PC-3 (cell line): ENCODE results near the gene GP5. TPM values are rescaled to one million over a fixed set of nuclear protein-coding genes. Genes with fewer than 3 reads are reported as not detected.

Source experiments
- ATAC-seq: fragments of 200-7000 bp; cut with Tn5 transposase; 2 replicates; pipeline ENCODE4 v1.9.1; 2020; ENCODE audit warnings: mild to moderate bottlenecking, moderate library complexity
- BruUV-seq: library from RNA; stranded (reverse); fragments of 400-500 nt; replicated peaks from 2 replicates; lab custom pipeline; 2021; lab: Mats Ljungman, UMichigan
- CTCF ChIA-PET: fragments of 300-600 bp; sonication (Branson Sonifier 250); formaldehyde crosslinking; loops from one replicate; lab custom pipeline; 2022; ENCODE audit warnings: antibody characterized with exemption; lab: Charles Lee
- POLR2A ChIA-PET: fragments of 300-600 bp; sonication (Branson Sonifier 250); formaldehyde crosslinking; loops from one replicate; lab custom pipeline; 2022; ENCODE audit warnings: antibody characterized with exemption; ENCODE audit not compliant: unreplicated experiment; lab: Charles Lee
- DNase-seq: peaks from one replicate; pipeline ENCODE4 v3.0.0-alpha.2; 2015
- H2AFZ ChIP-seq: fragments of 300-600 bp; sonication (generic); 2 replicates; pipeline ENCODE4 v1.6.0; 2016; ENCODE audit warnings: antibody characterized with exemption, low read length
- H3F3A ChIP-seq: fragments of 300-600 bp; sonication (generic); one replicate; pipeline ENCODE4 v1.6.0; 2017; ENCODE audit warnings: antibody characterized with exemption, low read length, control low read depth, mild to moderate bottlenecking; ENCODE audit not compliant: unreplicated experiment
- H3K27ac ChIP-seq: fragments of 300-600 bp; sonication (generic); 2 replicates; pipeline ENCODE4 v1.5.1; 2016; ENCODE audit warnings: mild to moderate bottlenecking, low read length
- H3K27me3 ChIP-seq: fragments of 300-600 bp; sonication (generic); 2 replicates; pipeline ENCODE4 v1.6.1; 2016; ENCODE audit warnings: low read length, mixed read lengths
- H3K36me3 ChIP-seq: fragments of 300-600 bp; sonication (generic); 2 replicates; pipeline ENCODE4 v1.6.1; 2016; ENCODE audit warnings: low read depth, mixed run types, low read length, mixed read lengths
- H3K4me1 ChIP-seq: fragments of 300-600 bp; sonication (generic); 2 replicates; pipeline ENCODE4 v1.5.1; 2016; ENCODE audit warnings: low read length; ENCODE audit not compliant: insufficient read depth
- H3K4me2 ChIP-seq: fragments of 300-600 bp; sonication (generic); 2 replicates; pipeline ENCODE4 v1.6.0; 2016; ENCODE audit warnings: low read length
- H3K4me3 ChIP-seq: fragments of 300-600 bp; sonication (generic); 2 replicates; pipeline ENCODE4 v1.5.1; 2016; ENCODE audit warnings: mild to moderate bottlenecking, low read length, mixed read lengths
- H3K79me2 ChIP-seq: fragments of 300-600 bp; sonication (generic); 2 replicates; pipeline ENCODE4 v1.6.1; 2017; ENCODE audit warnings: low read length, mixed read lengths
- H3K9ac ChIP-seq: fragments of 300-600 bp; sonication (generic); 2 replicates; pipeline ENCODE4 v1.6.0; 2016; ENCODE audit warnings: mild to moderate bottlenecking, low read length
- H3K9me2 ChIP-seq: fragments of 300-600 bp; sonication (generic); replicated peaks from 2 replicates; pipeline ENCODE4 v1.6.1; 2016; ENCODE audit warnings: mixed run types, low read length, mixed read lengths
- H3K9me3 ChIP-seq: fragments of 300-600 bp; sonication (generic); 2 replicates; pipeline ENCODE4 v1.6.1; 2016; ENCODE audit warnings: low read length, mixed read lengths
- H4K20me1 ChIP-seq: fragments of 300-600 bp; sonication (generic); 2 replicates; pipeline ENCODE4 v1.6.1; 2016; ENCODE audit warnings: low read length, mixed read lengths
- CTCF ChIP-seq: fragments of 300-600 bp; sonication (generic); conservative IDR thresholded peaks from 2 replicates; pipeline ENCODE4 v1.5.1; 2017; ENCODE audit warnings: antibody characterized with exemption, low read depth, mild to moderate bottlenecking, low read length
- EZH2 ChIP-seq: fragments of 300-600 bp; sonication (generic); IDR thresholded peaks from one replicate; pipeline ENCODE4 v1.6.1; 2017; ENCODE audit warnings: antibody characterized with exemption, mild to moderate bottlenecking, low read length; ENCODE audit not compliant: unreplicated experiment
- EZH2phosphoT487 ChIP-seq: fragments of 300-600 bp; sonication (generic); IDR thresholded peaks from 2 replicates; pipeline ENCODE4 v1.6.1; 2018; ENCODE audit warnings: mild to moderate bottlenecking, antibody characterized with exemption, low read length, borderline replicate concordance
- intact Hi-C: fragments of 100-400 bp; cut with micrococcal nuclease; formaldehyde crosslinking; loops from 2 replicates; pipeline ENCODE4 v1.9.0; 2023
- total RNA-seq: library from RNA; depleted of rRNA; stranded (reverse); fragments of >200 nt; gene quantifications from 2 replicates; pipeline ENCODE4 v1.2.3, GENCODE V29; 2014

GP5 gene
- total RNA-seq, 1 experiment from 2014 or later, result not detected

GRCh38 chr3:194379651-194380050, 19.4 kb downstream of the GP5 start:
- no peak overlapping the region for H3K9ac ChIP-seq
- CTCF ChIA-PET, result no interaction called here
- no peaks in the 10 kb centered on the region for H4K20me1 ChIP-seq
- H3F3A ChIP-seq, result no peaks in the 10 kb centered on the region
- TF ChIP-seq EZH2, result no peak
- 0 out of 2 replicates have a peak, but pooled peaks cover 3% of the 10 kb centered on the region for H3K4me1 ChIP-seq
- H3K36me3 ChIP-seq, result no peaks in the 10 kb centered on the region
- POLR2A ChIA-PET, result no interaction called here
- H3K27ac ChIP-seq, result no peak overlapping the region
- no peaks in the 10 kb centered on the region for H3K27me3 ChIP-seq
- BruUV-seq, result no TSS peak
- intact Hi-C loops, result no loop called here
- ATAC-seq (no peak), DNase-seq (no peak)
- H3K4me2 ChIP-seq, result no peak overlapping the region
- H3K79me2 ChIP-seq, result no peaks in the 10 kb centered on the region
- no peak overlapping the region for H3K4me3 ChIP-seq
- H2AFZ ChIP-seq, result no peak overlapping the region
- H3K9me3 ChIP-seq, result no peaks in the 10 kb centered on the region
- H3K9me2 ChIP-seq, result no peaks in the 10 kb centered on the region

- Histone ChIP-seq H4K20me1 (no peaks in the 10 kb centered on the region), H3K27ac (no peak overlapping the region), H3K9me3 (no peaks in the 10 kb centered on the region), H3K27me3 (no peaks in the 10 kb centered on the region), H3K4me1 (0 out of 2 replicates have a peak, but pooled peaks cover 3% of the 10 kb centered on the region), H2AFZ (no peak overlapping the region), H3K36me3 (no peaks in the 10 kb centered on the region), H3F3A (no peaks in the 10 kb centered on the region), H3K9me2 (no peaks in the 10 kb centered on the region), H3K9ac (no peak overlapping the region), H3K79me2 (no peaks in the 10 kb centered on the region), H3K4me2 (no peak overlapping the region), H3K4me3 (no peak overlapping the region)
- intact Hi-C loops, result no loop called here
- TF ChIP-seq CTCF, result no peak
- TF ChIP-seq EZH2, result no peak
- ChIA-PET POLR2A (no interaction called here), CTCF (no interaction called here)
- ATAC-seq (no peak), DNase-seq (no peak)
- BruUV-seq, result no TSS peak
Measured at GRCh38 chr3:194379231-194379630, 19.8 kb downstream of the GP5 start.

- Histone ChIP-seq H3K9me3 (no peaks in the 10 kb centered on the region), H3K4me2 (no peak overlapping the region), H3K27me3 (no peaks in the 10 kb centered on the region), H3K27ac (no peak overlapping the region), H3K79me2 (no peaks in the 10 kb centered on the region), H4K20me1 (no peaks in the 10 kb centered on the region), H3K4me1 (0 out of 2 replicates have a peak, but pooled peaks cover 3% of the 10 kb centered on the region), H3K9me2 (no peaks in the 10 kb centered on the region), H2AFZ (no peak overlapping the region), H3F3A (no peaks in the 10 kb centered on the region), H3K36me3 (no peaks in the 10 kb centered on the region), H3K9ac (no peak overlapping the region), H3K4me3 (no peak overlapping the region)
- no TSS peak for BruUV-seq
- TF ChIP-seq CTCF, result no peak
- no peak for TF ChIP-seq EZH2
- no peak for TF ChIP-seq EZH2phosphoT487
- CTCF ChIA-PET, result no interaction called here
- no peak for ATAC-seq
- intact Hi-C loops, result no loop called here
- POLR2A ChIA-PET, result no interaction called here
- no peak for DNase-seq
Measured at GRCh38 chr3:194377708-194378107, 21.4 kb downstream of the GP5 start.
